Uterus (tissue), 4 donors: ENCODE results near the gene ATP5F1E. TPM values are rescaled to one million over a fixed set of nuclear protein-coding genes. Genes with fewer than 3 reads are reported as not detected.

Experiments used
- DNase-seq, 2 donors: peaks; one replicate each; pipeline ENCODE4 v3.0.0-alpha.2; 2019 to 2020
- H3K27ac ChIP-seq, 2 donors: fragments of 200-600 bp; sonication (generic); 1 replicate in 1 of 2; 2 replicates in 1 of 2; pipeline ENCODE4 v1.5.1; 2016 to 2018
- H3K27me3 ChIP-seq, 2 donors: fragments of 200-600 bp; sonication (generic); one replicate each; pipeline ENCODE4 v1.5.1; 2018 to 2019; ENCODE audit warnings: control low read depth in 1 of 2
- H3K36me3 ChIP-seq, 2 donors: fragments of 200-600 bp; sonication (generic); one replicate each; pipeline ENCODE4 v1.5.1; 2019; ENCODE audit warnings: control low read depth in 1 of 2
- H3K4me1 ChIP-seq, 2 donors: fragments of 200-600 bp; sonication (generic); one replicate each; pipeline ENCODE4 v1.5.1; 2018 to 2019; ENCODE audit warnings: control low read depth in 1 of 2
- H3K4me3 ChIP-seq, 2 donors: fragments of 200-600 bp; sonication (generic); 1 replicate in 1 of 2; 2 replicates in 1 of 2; pipeline ENCODE4 v1.5.1; 2018 to 2019; ENCODE audit warnings: mild to moderate bottlenecking in 1 of 2
- H3K9me3 ChIP-seq, 2 donors: fragments of 200-600 bp; sonication (generic); one replicate each; pipeline ENCODE4 v1.5.1; 2019; ENCODE audit warnings: control low read depth in 1 of 2
- POLR2A ChIP-seq, 2 donors: fragments of 450-650 bp; IDR thresholded peaks; one replicate each; pipeline ENCODE4 v1.6.1; 2016; ENCODE audit warnings: antibody characterized with exemption in 2 of 2, mild to moderate bottlenecking in 1 of 2, moderate library complexity in 1 of 2
- intact Hi-C: fragments of 100-400 bp; cut with DNase I; formaldehyde crosslinking; loops from one replicate; pipeline ENCODE4 v1.15.1; 2023; ENCODE audit warnings: low total_unique reads
- total RNA-seq, 4 donors: library from RNA; depleted of rRNA in 3 of 4; stranded (reverse); fragments of >200 nt in 3 of 4; gene quantifications; one replicate each; pipeline versions ENCODE4 v1.1.0 to v1.2.4, GENCODE V29; 2014 to 2023
- TF ChIP-seq, protein P1 (sequence below), 4 experiments: fragments of 200-600 bp in 2 of 4; fragments of 450-650 bp in 2 of 4; sonication (generic) in 2 of 4; IDR thresholded peaks; one replicate each; pipeline ENCODE4 v1.5.1; 2016 to 2019; ENCODE audit warnings: antibody characterized with exemption in 4 of 4, mild to moderate bottlenecking in 2 of 4, moderate library complexity in 1 of 4
- donor health status: DM: yes; HTN: yes; CAD: no.

ATP5F1E gene
- total RNA-seq, 4 donors from 2014 or later: 5.6 to 42.4 (median 21.1) TPM

DNA sequence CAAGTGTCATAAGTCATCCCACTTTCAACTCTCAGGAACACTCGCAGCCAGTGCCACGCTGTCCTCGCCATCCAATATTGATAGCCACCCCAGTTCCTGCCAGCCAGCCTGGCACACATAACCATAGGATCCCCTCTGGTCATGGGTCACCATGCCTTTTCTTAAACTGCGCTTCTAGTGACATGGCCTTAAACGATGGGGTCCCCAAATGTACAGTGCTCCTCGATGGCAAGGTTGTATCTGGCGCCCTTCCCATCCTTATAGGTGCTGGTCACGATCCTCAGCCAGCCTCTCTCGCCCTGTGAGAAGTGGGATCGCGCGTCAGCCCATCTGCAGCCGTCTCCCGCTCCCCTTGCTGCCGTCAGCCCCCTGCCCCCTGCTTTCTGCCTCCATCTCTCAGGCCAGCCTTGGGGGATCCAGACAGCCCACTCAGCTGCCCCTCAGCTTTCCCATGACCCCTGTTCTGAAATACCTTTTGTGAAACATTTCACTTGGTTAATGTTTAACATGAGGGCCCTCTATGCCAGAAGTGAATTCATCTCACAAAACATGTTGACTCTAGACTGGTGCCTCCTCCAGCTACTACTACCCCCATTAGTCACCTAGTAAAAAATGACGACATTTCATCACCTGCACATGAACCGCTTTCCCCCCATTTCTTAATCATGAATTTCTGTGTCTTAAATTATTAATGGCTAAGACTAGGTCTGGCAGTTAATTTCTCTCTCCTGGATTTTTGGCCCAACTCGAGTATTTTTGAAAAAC lies 36.5 kb downstream of the ATP5F1E start:
- DNase-seq: no peak
- Histone ChIP-seq H3K27ac (no peak overlapping the region), H3K36me3 (no peaks in the 10 kb centered on the region)

DNA sequence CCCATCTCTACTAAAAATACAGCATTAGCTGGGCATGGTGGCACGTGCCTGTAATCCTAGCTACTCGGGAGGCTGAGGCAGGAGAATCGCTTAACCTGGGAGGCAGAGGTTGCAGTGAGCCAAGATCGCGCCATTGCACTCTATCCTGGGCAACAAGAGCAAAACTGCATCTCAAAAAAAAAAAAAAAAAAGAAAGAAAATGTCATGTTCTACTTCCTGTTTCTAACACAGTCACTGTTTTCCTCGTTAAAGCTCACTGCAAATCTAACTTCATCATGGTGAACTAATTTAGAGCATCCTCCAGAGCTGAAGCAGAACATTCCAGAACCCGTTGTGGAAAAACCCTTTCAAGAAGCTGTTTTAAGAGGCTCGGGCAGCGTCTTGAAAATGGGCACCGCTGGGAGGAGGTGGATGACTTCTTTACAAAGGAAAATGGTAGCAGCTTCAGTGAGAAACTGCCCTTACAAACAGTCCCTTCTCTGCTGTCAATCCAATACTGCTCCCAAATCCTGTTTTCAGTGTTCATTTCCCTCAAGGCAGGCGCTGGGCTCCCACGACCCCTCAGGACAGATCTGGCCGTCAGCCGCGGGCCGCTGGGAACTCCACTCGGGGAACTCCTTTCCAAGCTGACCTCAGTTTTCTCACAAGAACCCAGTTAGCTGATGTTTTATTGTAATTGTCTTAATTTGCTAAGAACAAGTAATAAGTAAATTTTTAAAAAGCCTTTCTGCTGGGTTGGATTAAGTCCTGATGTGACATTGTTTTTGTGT lies 37.6 kb downstream of the ATP5F1E start:
- no peaks in the 10 kb centered on the region for H3K36me3 ChIP-seq
- H3K4me3 ChIP-seq: no peak overlapping the region
- H3K9me3 ChIP-seq: no peaks in the 10 kb centered on the region
- no peak overlapping the region for H3K27ac ChIP-seq
- intact Hi-C loops: no loop called here
- TF ChIP-seq POLR2A (IDR thresholded peaks at IDR 0.05): no peak
- TF ChIP-seq, protein P1, sequence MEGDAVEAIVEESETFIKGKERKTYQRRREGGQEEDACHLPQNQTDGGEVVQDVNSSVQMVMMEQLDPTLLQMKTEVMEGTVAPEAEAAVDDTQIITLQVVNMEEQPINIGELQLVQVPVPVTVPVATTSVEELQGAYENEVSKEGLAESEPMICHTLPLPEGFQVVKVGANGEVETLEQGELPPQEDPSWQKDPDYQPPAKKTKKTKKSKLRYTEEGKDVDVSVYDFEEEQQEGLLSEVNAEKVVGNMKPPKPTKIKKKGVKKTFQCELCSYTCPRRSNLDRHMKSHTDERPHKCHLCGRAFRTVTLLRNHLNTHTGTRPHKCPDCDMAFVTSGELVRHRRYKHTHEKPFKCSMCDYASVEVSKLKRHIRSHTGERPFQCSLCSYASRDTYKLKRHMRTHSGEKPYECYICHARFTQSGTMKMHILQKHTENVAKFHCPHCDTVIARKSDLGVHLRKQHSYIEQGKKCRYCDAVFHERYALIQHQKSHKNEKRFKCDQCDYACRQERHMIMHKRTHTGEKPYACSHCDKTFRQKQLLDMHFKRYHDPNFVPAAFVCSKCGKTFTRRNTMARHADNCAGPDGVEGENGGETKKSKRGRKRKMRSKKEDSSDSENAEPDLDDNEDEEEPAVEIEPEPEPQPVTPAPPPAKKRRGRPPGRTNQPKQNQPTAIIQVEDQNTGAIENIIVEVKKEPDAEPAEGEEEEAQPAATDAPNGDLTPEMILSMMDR (IDR thresholded peaks at IDR 0.05): no peak
- no peaks in the 10 kb centered on the region for H3K27me3 ChIP-seq
- DNase-seq: no peak
- no peaks in the 10 kb centered on the region for H3K4me1 ChIP-seq

More for the DNA sequence above, 36.5 kb downstream of the ATP5F1E start:
- Histone ChIP-seq H3K4me1 (no peaks in the 10 kb centered on the region), H3K4me3 (no peak overlapping the region), H3K9me3 (no peaks in the 10 kb centered on the region), H3K27me3 (no peaks in the 10 kb centered on the region)
- TF ChIP-seq, protein P1 (IDR thresholded peaks at IDR 0.05): no peak
- TF ChIP-seq POLR2A (IDR thresholded peaks at IDR 0.05): no peak
- intact Hi-C loops: no loop called here

DNA sequence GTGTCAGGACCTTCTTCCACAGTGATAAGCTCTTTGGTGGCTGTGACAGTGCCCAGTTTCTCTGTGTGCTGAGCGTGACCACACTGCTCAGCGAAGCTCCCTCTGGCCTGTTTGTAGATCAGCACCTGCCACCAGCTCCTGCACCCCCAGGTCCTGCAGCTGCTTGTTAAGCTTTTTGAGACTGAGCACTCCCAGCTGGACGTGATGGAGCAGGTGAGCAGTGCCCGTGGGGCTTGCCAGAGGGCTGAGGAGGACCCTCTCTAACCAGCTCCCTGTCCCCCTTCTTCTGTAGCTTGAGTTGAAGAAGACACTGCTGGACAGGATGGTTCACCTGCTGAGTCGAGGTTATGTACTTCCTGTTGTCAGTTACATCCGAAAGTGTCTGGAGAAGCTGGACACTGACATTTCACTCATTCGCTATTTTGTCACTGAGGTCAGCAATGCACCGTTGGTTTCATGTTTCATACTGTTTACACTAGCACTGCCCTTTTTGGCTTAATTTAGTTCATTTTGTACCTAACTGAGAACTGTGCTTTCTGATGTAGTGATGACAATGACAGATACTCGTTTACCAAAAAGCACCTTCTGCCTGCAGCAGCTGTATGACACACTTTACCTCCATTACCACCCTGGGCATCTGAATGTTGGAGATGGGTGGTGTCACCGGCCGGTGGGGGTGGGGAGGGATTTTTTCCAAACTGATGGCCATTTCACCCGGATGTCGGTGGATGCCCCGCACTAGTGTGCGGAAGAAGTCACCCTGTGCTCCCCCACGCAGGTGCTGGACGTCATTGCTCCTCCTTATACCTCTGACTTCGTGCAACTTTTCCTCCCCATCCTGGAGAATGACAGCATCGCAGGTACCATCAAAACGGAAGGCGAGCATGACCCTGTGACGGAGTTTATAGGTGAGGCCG lies 38.5 kb downstream of the ATP5F1E start:
- DNase-seq: peak; percentile 7 to 13
- Histone ChIP-seq H3K27me3 (no peaks in the 10 kb centered on the region), H3K9me3 (no peaks in the 10 kb centered on the region), H3K27ac (no peak overlapping the region), H3K4me1 (no peaks in the 10 kb centered on the region), H3K36me3 (no peaks in the 10 kb centered on the region), H3K4me3 (no peak overlapping the region)
- TF ChIP-seq, protein P1 (IDR thresholded peaks at IDR 0.05): no peak
- no peak for TF ChIP-seq POLR2A (IDR thresholded peaks at IDR 0.05)
- intact Hi-C loops: no loop called here

DNA sequence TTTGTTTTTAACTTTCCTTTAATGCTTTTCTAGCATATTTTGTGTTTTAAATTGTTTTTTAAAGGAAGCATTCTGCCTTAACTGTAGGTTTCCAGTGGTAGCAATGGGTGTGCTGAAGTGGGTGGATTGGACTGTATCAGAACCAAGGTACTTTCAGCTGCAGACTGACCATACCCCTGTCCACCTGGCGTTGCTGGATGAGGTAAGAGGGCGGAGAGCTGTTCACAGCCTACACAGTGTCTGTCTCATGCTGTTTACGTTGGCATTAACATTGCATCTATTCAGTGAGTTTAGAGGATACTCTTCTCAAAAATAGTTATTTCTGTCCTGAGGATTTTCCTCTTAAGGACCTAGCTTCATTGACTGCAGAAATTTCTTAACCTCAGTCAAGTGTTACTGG lies 39.2 kb downstream of the ATP5F1E start:
- no peak overlapping the region for H3K27ac ChIP-seq
- no peaks in the 10 kb centered on the region for H3K9me3 ChIP-seq
- H3K36me3 ChIP-seq: no peaks in the 10 kb centered on the region
- no peaks in the 10 kb centered on the region for H3K4me1 ChIP-seq
- no peak for TF ChIP-seq POLR2A (IDR thresholded peaks at IDR 0.05)
- TF ChIP-seq, protein P1 (IDR thresholded peaks at IDR 0.05): no peak
- DNase-seq: no peak
- intact Hi-C loops: no loop called here
- H3K27me3 ChIP-seq: no peaks in the 10 kb centered on the region
- no peak overlapping the region for H3K4me3 ChIP-seq
